PFSK-1 (cell line): ENCODE measurements around the gene RSPH10B2.

ENCODE experiments used
- FOXP2 ChIP-seq: optimal IDR thresholded peaks from 2 replicates; pipeline ENCODE3; 2011; ENCODE audit warnings: borderline replicate concordance, control low read depth, inconsistent platforms; ENCODE audit not compliant: insufficient read depth; ENCODE audit errors: extremely low read length, extremely low read depth
- POLR2AphosphoS5 ChIP-seq: IDR thresholded peaks from 2 replicates; pipeline ENCODE4 v1.6.1; 2012; ENCODE audit warnings: low read depth, mild to moderate bottlenecking, control low read depth, low read length, moderate library complexity
- SIN3A ChIP-seq: IDR thresholded peaks from 2 replicates; pipeline ENCODE4 v1.6.1; 2012; ENCODE audit warnings: mild to moderate bottlenecking, low read length, moderate library complexity, borderline replicate concordance; ENCODE audit not compliant: insufficient read depth
- TAF1 ChIP-seq: IDR thresholded peaks from 2 replicates; pipeline ENCODE4 v1.6.1; 2012; ENCODE audit warnings: low read length, control low read depth, borderline replicate concordance; ENCODE audit not compliant: insufficient read depth
- TF ChIP-seq, protein P1 (sequence below), 2 experiments: IDR thresholded peaks; 2 replicates each; pipeline versions ENCODE4 v1.6.1 to v1.8.0; 2011 to 2012; ENCODE audit warnings: low read depth in 2 of 2, low read length in 2 of 2, control low read depth in 1 of 2, inconsistent platforms in 1 of 2, mild to moderate bottlenecking in 1 of 2, moderate library complexity in 1 of 2; ENCODE audit not compliant: insufficient read depth in 1 of 2

Gene RSPH10B2

DNA sequence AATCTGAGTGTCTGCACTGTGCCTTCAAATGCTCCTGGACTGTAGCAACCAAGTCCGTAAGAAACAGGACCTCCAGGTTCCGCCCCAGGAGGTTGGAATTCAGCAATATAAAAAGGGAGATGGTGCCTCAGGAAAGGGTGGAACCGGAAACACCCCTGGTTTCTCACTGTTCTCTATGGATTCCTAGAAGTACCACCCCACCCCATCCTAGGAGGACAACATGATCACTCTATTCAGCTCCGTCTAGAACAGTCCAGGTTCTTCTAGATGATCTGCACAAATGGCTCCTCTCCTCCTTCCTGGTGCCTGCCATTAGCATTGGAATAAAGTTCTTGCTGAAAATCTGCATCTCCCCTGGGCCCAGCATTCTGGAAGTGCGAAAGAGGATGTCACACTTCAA is 39.5 kb upstream of the RSPH10B2 start:
- TF ChIP-seq TAF1, result no peak
- TF ChIP-seq, protein P1, sequence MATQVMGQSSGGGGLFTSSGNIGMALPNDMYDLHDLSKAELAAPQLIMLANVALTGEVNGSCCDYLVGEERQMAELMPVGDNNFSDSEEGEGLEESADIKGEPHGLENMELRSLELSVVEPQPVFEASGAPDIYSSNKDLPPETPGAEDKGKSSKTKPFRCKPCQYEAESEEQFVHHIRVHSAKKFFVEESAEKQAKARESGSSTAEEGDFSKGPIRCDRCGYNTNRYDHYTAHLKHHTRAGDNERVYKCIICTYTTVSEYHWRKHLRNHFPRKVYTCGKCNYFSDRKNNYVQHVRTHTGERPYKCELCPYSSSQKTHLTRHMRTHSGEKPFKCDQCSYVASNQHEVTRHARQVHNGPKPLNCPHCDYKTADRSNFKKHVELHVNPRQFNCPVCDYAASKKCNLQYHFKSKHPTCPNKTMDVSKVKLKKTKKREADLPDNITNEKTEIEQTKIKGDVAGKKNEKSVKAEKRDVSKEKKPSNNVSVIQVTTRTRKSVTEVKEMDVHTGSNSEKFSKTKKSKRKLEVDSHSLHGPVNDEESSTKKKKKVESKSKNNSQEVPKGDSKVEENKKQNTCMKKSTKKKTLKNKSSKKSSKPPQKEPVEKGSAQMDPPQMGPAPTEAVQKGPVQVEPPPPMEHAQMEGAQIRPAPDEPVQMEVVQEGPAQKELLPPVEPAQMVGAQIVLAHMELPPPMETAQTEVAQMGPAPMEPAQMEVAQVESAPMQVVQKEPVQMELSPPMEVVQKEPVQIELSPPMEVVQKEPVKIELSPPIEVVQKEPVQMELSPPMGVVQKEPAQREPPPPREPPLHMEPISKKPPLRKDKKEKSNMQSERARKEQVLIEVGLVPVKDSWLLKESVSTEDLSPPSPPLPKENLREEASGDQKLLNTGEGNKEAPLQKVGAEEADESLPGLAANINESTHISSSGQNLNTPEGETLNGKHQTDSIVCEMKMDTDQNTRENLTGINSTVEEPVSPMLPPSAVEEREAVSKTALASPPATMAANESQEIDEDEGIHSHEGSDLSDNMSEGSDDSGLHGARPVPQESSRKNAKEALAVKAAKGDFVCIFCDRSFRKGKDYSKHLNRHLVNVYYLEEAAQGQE (IDR thresholded peaks at IDR 0.05; ENCODE audit: insufficient read depth in 1 of 2, low read depth in 2 of 2, low read length in 2 of 2), result no peak
- TF ChIP-seq FOXP2, result no peak
- TF ChIP-seq POLR2AphosphoS5, result no peak
- no peak for TF ChIP-seq SIN3A

GRCh38 chr7:6718124-6718523 is 35.8 kb upstream of the RSPH10B2 start:
- no peak for TF ChIP-seq FOXP2

DNA sequence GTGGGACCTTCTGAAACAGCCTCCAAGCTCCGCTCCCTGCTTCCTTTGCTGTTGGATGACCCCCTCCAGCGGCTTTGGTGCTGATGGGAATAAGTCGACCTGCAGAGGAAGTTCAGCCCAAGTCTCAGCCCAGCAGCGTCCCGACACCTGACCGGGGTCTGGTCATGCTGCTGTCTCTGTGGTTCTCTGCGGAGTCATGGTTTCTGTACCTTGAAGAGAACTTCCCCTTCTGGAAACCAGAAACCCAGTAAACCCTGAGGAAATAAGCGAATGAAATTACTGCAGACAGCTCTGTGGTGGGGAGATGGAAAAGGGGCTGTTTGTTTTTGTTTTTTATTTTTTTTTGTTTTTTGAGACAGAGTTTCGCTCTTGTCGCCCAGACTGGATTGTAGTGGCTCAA is 28.9 kb upstream of the RSPH10B2 start:
- TF ChIP-seq POLR2AphosphoS5, result no peak
- TF ChIP-seq SIN3A, result no peak
- TF ChIP-seq FOXP2, result no peak
- TF ChIP-seq, protein P1 (IDR thresholded peaks at IDR 0.05; ENCODE audit: insufficient read depth in 1 of 2, low read depth in 2 of 2, low read length in 2 of 2), result no peak
- TF ChIP-seq TAF1, result no peak

DNA sequence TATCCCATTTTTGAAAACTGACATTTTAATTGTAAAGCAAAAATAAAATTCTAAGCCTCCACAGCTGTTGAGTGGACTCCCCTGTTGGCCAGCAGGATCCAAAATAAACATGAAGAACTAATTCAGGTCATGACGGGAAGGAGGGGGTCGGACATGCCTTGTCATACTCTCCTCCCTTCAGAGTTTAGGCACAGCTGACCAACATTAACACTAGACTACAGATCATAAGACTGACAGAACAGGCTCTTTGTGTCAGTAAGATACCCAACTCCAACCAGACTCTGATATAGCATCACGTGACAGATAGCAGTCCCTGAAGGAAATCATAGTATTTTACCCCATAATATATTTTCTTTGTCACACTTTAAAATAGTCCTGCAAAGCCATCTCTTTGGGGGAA is 26.2 kb upstream of the RSPH10B2 start:
- TF ChIP-seq FOXP2, result no peak
- TF ChIP-seq POLR2AphosphoS5, result no peak
- no peak for TF ChIP-seq TAF1
- TF ChIP-seq, protein P1 (IDR thresholded peaks at IDR 0.05; ENCODE audit: insufficient read depth in 1 of 2, low read depth in 2 of 2, low read length in 2 of 2), result no peak
- TF ChIP-seq SIN3A, result no peak

GRCh38 chr7:6729492-6730342 is 24.2 kb upstream of the RSPH10B2 start:
- peak; percentile 61; the same call in 1 of the 2 replicates for TF ChIP-seq TAF1
- TF ChIP-seq FOXP2, result peak; percentile 64
- TF ChIP-seq, protein P1 (IDR thresholded peaks at IDR 0.05; ENCODE audit: insufficient read depth in 1 of 2, low read depth in 2 of 2, low read length in 2 of 2), result no peak
- TF ChIP-seq POLR2AphosphoS5, result peak; percentile 67
- TF ChIP-seq SIN3A, result no peak
